ENCODE results near the gene TMPRSS9.
"Not testable (repeated sequence)": the region's sequence is repeated elsewhere in the genome, so short reads cannot be mapped to it uniquely, and the experiment has no call there.

Gene TMPRSS9

DNA sequence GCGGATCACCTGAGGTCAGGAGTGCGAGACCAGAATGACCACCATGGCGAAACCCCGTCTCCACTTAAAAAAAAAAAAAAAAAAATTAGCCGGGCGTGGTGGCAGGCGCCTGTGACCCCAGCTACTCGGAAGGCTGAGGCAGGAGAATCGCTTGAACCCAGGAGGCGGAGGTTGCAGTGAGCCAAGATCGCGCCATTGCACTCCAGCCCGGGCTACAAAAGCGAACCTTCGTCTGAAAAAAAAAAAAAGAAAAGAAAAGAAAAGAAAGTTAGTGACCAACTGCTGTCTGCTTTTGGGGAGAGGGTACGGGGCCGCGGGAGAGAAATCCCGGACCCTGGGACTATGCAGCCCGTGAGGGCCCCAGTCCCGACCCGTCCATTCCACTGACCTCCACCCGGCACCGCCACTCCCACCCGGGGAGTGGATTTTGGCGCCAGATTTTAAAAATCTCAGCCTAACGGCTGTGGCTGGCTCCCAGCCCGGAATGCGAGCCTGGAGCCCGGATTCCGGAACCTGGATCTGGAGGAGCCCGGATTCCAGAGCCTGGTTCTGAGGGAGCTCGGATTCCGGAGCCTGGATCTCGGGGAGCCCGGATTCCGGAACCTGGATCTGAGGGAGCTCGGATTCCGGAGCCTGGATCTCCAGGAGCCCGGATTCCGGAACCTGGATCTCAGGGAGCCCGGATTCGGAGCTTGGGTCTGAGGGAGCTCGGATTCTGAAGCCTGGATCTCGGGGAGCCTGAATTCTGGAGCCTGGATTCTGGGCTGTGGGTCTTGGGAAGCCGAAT, 102.8 kb downstream of the TMPRSS9 start:
- peak; percentile 65 for DNase-seq (ENCODE audit: low spot score)

DNA sequence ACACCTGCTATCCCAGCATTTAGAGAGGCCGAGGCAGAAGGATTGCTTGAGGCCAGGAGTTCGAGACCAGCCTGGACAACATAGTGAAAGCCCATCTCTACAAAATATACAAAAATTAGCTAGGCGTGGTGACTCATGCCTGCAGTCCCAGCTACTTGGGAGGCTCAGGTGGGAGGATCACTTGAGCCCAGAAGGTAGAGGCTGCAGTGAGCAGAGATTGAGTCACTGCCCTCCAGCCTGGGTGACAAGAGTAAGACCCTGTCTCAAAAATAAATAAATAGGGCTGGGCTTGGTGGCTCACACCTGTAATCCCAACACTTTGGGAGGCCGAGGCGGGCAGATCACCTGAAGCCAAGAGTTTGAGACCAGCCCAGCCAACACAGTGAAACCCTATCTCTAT, 103.6 kb downstream of the TMPRSS9 start:
- not testable (repeated sequence) for DNase-seq (ENCODE audit: low spot score)

DNA sequence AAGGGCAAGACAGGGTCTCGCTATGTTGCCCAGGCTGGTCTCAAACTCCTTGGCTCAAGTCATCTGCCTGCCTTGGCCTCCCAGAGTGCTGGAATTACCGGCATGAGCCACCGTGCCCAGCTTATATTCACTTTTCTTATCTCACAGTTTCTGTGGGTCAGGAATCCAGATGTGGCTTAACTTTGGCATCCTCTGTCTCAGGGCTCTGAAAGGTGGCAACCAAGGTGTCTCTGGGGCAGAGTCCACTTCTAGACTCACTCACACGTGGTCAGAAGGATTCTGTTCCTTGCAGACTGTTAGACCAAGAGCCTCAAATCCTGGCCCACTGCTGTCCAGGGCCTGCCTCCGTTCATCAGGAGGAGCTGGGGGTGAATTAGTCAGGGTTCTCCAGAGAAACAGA, 104.3 kb downstream of the TMPRSS9 start:
- DNase-seq (ENCODE audit: low spot score), result no peak

DNA sequence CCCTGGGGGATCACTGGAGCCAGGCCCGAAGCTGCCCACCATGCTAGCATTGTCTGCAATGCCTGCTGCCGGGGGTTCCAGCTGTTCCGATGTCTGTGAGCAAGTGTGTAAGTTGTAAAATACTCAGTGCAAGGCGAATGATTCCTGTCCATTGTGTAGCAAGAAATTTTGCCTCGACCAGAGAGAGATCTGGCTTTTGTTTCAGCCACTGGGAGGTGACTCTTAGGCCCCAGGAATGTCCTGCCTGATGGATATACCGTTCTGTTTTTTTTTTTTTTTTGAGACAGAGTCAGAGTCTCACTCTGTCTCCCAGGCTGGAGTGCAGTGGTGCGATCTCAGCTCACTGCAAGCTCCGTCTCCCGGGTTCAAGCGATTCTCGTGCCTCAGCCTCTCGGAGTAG, 108.5 kb downstream of the TMPRSS9 start:
- DNase-seq (ENCODE audit: low spot score), result no peak

DNA sequence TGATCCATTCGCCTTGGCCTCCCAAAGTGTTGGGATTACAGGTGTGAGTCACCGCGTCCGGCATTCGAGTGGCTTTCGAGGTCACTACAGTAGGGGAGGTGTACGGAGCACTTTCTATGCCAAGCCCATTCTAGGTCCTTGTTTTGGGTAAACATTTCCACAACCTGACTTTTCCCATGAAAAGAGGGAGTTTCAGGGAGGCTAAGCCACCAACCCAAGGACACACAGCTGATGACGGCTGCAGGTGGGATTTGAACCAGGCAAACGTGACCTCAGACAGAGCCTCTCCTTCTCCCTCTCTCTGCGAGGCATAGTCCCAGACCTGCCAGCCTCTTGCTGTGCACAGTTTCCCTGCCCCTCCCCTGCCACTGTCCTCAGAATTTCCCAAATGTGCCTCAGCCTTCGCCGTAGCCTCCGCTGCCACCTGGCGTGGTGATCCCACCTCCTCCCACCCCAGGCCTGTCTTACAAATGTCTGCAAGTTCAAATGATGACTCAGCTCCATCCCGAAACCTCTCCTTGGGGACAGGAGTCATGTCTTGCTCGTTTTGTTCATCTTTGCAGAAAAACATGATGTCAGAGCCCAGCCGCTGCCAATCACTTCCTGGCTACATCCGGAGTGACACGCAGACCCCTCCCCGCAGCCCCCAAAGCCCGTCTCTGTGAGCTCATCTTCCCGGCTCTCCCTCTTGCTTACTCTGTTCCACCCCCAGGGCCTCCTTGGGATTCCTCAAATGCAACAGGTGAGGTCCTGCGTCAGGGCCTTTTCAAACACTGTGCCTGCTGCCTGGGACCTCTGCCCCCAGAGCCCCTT, 109.2 kb downstream of the TMPRSS9 start:
- DNase-seq (ENCODE audit: low spot score), result no peak

DNA sequence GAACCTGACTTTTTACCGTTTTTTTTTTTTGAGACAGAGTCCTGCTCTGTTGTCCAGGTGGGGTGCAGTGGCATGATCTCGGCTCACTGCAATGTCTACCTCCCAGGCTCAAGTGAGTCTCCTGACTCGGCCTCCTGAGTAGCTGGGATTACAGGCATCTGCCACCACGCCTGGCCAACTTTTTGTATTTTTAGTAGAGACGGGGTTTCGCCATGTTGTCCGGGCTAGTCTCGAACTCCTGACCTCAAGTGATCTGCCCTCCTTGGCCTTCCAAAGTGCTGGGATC, 109.8 kb downstream of the TMPRSS9 start:
- not testable (repeated sequence) for DNase-seq (ENCODE audit: low spot score)

DNA sequence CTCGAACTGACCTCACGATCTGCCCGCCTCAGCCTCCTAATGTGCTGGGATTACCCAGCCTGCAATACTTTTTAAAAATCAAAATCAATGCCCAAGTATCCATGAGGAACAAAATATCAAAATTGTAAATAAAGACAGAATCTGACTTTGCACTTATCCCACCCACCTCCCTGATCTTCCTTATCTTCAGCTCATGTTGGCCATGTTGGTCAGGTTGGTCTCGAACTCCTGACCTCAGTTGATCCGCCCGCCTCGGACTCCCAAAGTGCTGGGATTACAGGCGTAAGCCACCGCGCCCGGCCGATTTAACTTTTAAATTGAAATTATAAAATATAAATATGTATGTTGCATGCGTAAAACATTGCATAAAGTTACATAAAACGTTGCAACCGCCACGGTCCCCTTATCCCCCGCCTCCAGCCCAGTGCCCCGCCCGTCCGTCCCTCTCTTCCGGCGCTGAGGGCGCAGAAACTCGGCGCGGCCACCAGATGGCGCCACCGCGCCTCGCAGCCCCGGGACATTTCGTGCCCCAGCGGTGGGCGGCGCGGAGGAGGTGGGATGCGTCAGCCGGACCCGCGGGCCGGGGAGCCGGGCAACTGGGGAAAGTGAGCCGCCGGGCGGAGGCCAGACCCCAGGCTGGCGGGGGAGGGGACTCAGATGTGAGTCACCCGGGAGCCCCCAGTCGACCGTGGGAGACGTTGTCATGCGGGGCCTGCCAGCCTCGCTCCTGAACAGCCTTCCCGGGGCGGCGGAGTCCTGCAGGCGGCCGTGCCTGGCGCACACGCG, 114.4 kb downstream of the TMPRSS9 start:
- peak; percentile 94 for DNase-seq (ENCODE audit: low spot score)

DNA sequence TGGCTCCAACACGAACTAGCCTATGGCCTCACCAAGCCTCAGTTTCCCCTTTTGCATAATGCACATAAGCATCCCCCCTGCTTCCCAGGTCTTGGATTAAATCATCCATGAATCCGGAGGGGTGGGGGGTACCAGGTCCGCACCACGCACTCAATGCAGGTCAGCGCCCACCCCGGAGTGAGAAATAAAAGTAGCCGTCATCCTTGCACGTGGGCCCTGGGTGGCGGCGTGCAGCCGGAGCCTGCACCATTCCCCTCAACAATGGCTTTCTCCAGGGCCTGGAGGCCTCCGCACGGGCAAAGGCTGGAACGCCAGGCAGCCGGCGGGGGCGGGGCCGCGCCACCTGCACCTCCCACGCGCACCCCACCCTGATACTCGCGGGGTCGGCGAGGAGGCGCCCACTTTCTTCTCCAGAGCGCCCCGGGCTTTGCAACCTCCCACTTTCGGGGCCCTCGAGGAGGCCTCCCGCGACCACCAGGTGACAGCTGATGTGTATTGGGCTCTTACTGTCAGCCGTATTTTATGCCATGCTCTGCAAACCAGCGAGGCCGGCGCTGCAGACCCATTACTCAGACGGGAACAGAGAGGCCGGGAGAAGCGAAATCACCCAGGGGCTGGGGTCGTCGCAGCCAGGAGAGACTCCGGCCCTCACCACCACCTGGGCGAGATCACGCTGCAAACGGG, 115.1 kb downstream of the TMPRSS9 start:
- DNase-seq (ENCODE audit: low spot score), result peak; percentile 69

Data from D341Med (cell line).